Prostate gland (tissue), 2 donors: ENCODE measurements around the gene B3GNT9.

ENCODE experiments used
- CTCF ChIP-seq, 4 experiments: fragments of 200-600 bp in 2 of 4; fragments of 450-650 bp in 2 of 4; sonication (generic) in 2 of 4; IDR thresholded peaks; 1 replicate in 3 of 4; 2 replicates in 1 of 4; pipeline ENCODE4 v1.5.1; 2016 to 2019; ENCODE audit warnings: antibody characterized with exemption in 4 of 4, mild to moderate bottlenecking in 2 of 4, moderate library complexity in 2 of 4
- POLR2A ChIP-seq: fragments of 450-650 bp; IDR thresholded peaks from one replicate; pipeline ENCODE4 v1.6.1; 2016; ENCODE audit warnings: antibody characterized with exemption, mild to moderate bottlenecking
- POLR2AphosphoS5 ChIP-seq: sonication (generic); formaldehyde crosslinking; IDR thresholded peaks from one replicate; pipeline ENCODE4 v1.6.1; 2017; ENCODE audit warnings: antibody characterized with exemption

- TF ChIP-seq POLR2A (peak; percentile 67), CTCF (IDR thresholded peaks at IDR 0.05) (peak in 3 of 4 experiments; percentile 29 to 61 (median 51)), POLR2AphosphoS5 (peak; percentile 75)
These were observed 23.3 kb upstream of the B3GNT9 start for GRCh38 chr16:67173808-67174705.
